GM23248 (cell line): ENCODE measurements around the gene GALNT5. TPM values are rescaled to one million over a fixed set of nuclear protein-coding genes. Genes with fewer than 3 reads are reported as not detected.

Experiments used
- DNase-seq: peaks from one replicate; pipeline ENCODE4 v3.0.0-alpha.2; 2015
- H2AFZ ChIP-seq: fragments of 200-600 bp; sonication (generic); 2 replicates; pipeline ENCODE4 v1.6.1; 2016; ENCODE audit warnings: antibody characterized with exemption
- H3F3A ChIP-seq: fragments of 200-600 bp; sonication (generic); 2 replicates; pipeline ENCODE4 v1.6.1; 2016; ENCODE audit warnings: mild to moderate bottlenecking, antibody characterized with exemption, mixed run types; ENCODE audit not compliant: insufficient read depth
- H3K27ac ChIP-seq: fragments of 200-600 bp; sonication (generic); 2 replicates; pipeline ENCODE4 v1.5.1; 2016; ENCODE audit warnings: mild to moderate bottlenecking
- H3K27me3 ChIP-seq: fragments of 200-600 bp; sonication (generic); replicated peaks from 2 replicates; pipeline ENCODE4 v1.6.1; 2016; ENCODE audit warnings: mild to moderate bottlenecking; ENCODE audit not compliant: insufficient read depth
- H3K36me3 ChIP-seq: fragments of 200-600 bp; sonication (generic); 2 replicates; pipeline ENCODE4 v1.6.1; 2016; ENCODE audit warnings: low read depth, mild to moderate bottlenecking
- H3K4me1 ChIP-seq: fragments of 200-600 bp; sonication (generic); 2 replicates; pipeline ENCODE4 v1.6.1; 2016; ENCODE audit warnings: mild to moderate bottlenecking; ENCODE audit not compliant: insufficient read depth
- H3K4me2 ChIP-seq: fragments of 200-600 bp; sonication (generic); one replicate; pipeline ENCODE4 v1.6.1; 2016; ENCODE audit warnings: mild to moderate bottlenecking; ENCODE audit not compliant: unreplicated experiment
- H3K4me3 ChIP-seq: fragments of 200-600 bp; sonication (generic); 2 replicates; pipeline ENCODE4 v1.5.1; 2016; ENCODE audit warnings: mild to moderate bottlenecking
- H3K79me2 ChIP-seq: fragments of 200-600 bp; sonication (generic); 2 replicates; pipeline ENCODE4 v1.6.1; 2016; ENCODE audit warnings: mild to moderate bottlenecking; ENCODE audit not compliant: insufficient read depth
- H3K9ac ChIP-seq: fragments of 200-600 bp; sonication (generic); 2 replicates; pipeline ENCODE4 v1.6.1; 2016; ENCODE audit warnings: mild to moderate bottlenecking
- H3K9me2 ChIP-seq: fragments of 200-600 bp; sonication (generic); 2 replicates; pipeline ENCODE4 v1.6.1; 2016; ENCODE audit warnings: mixed run types, mild to moderate bottlenecking, moderate library complexity; ENCODE audit not compliant: insufficient read depth
- H3K9me3 ChIP-seq: fragments of 200-600 bp; sonication (generic); one replicate; pipeline ENCODE4 v1.6.1; 2017; ENCODE audit warnings: low read depth
- H4K20me1 ChIP-seq: fragments of 200-600 bp; sonication (generic); 2 replicates; pipeline ENCODE4 v1.6.0; 2016; ENCODE audit not compliant: insufficient read depth
- EZH2 ChIP-seq: fragments of 200-600 bp; sonication (generic); IDR thresholded peaks from 2 replicates; pipeline ENCODE4 v1.6.1; 2018; ENCODE audit warnings: antibody characterized with exemption, mild to moderate bottlenecking; ENCODE audit not compliant: insufficient read depth, poor library complexity, severe bottlenecking
- EZH2phosphoT487 ChIP-seq: fragments of 200-600 bp; sonication (generic); IDR thresholded peaks from 2 replicates; pipeline ENCODE4 v1.6.1; 2018; ENCODE audit warnings: antibody characterized with exemption, moderate library complexity, mild to moderate bottlenecking, low read depth; ENCODE audit not compliant: insufficient read depth
- WGBS, 2 experiments: methylation state at CpG; one replicate each; pipeline ENCODE4 v1.1.6; 2015 to 2017; ENCODE audit warnings: low lambda C conversion rate in 2 of 2, low coverage in 1 of 2; ENCODE audit errors: missing lambda C conversion rate in 2 of 2; 5-methylcytosine and 5-hydroxymethylcytosine counted together
- in situ Hi-C: fragments of 300-500 bp; cut with MboI; formaldehyde crosslinking; loops from 2 replicates; pipeline ENCODE4 v1.15.0; 2020
- polyA plus RNA-seq: library from polyadenylated mRNA; unstranded; fragments of >200 nt; fragmentation: Nextera tagmentation; extraction: Ambion mirVana; gene quantifications from 2 replicates; pipeline ENCODE4 v1.2.1, GENCODE V29; 2016
- total RNA-seq: library from RNA; depleted of rRNA; stranded (reverse); fragments of >200 nt; shearing (Covaris generic); gene quantifications from 2 replicates; pipeline ENCODE4 v1.2.3, GENCODE V29; 2014; rRNA removed

The GALNT5 gene
- total RNA-seq (114 and 117 TPM in 2 replicates), polyA plus RNA-seq (76.5 and 83.5 TPM in 2 replicates)

GRCh38 chr2:157257312-157258252, at the start of gene GALNT5:
GALNT5 (plus strand) TSS chr2:157257705; CDS start chr2:157258083, 378 bp downstream.
- Histone ChIP-seq H4K20me1 (no peaks in the 10 kb centered on the region), H3K27ac (peak within 1 kb of the TSS; percentile 87), H2AFZ (peak within 1 kb of the TSS; percentile 67), H3K27me3 (no peaks in the 10 kb centered on the region), H3K9me2 (0 out of 2 replicates have a peak, but pooled peaks cover 2% of the 10 kb centered on the region), H3F3A (peaks cover 75% of the 10 kb centered on the region), H3K4me1 (peaks cover 60% of the 10 kb centered on the region), H3K79me2 (peaks cover 69% of the 10 kb centered on the region), H3K9me3 (no peaks in the 10 kb centered on the region), H3K4me2 (peak within 1 kb of the TSS; percentile 97), H3K4me3 (peak within 1 kb of the TSS; percentile 95), H3K36me3 (no peaks in the 10 kb centered on the region), H3K9ac (peak within 1 kb of the TSS; percentile 93)
- no peak for TF ChIP-seq EZH2phosphoT487
- no peak for TF ChIP-seq EZH2
- peak; percentile 86 for DNase-seq
- in situ Hi-C loops: no loop called here
- 1 to 5% methylated on average over 15 of the region's 15 CpGs for WGBS, 2 experiments

- Histone ChIP-seq H3K36me3 (no peaks in the 10 kb centered on the region), H3K9me3 (no peaks in the 10 kb centered on the region), H3F3A (no peaks in the 10 kb centered on the region), H3K4me3 (no peak overlapping the region), H2AFZ (peak overlapping the region; percentile 25; the same call in 1 of the 2 replicates), H3K4me1 (no peaks in the 10 kb centered on the region), H3K27ac (no peak overlapping the region), H3K9me2 (no peaks in the 10 kb centered on the region), H3K27me3 (no peaks in the 10 kb centered on the region), H3K9ac (no peak overlapping the region), H3K4me2 (no peak overlapping the region), H3K79me2 (no peaks in the 10 kb centered on the region), H4K20me1 (no peaks in the 10 kb centered on the region)
- TF ChIP-seq EZH2: no peak
- TF ChIP-seq EZH2phosphoT487: no peak
- DNase-seq: no peak
- in situ Hi-C loops: no loop called here
Measured at GRCh38 chr2:157216286-157216965, 41.1 kb upstream of the GALNT5 start.

GRCh38 chr2:157217409-157217808, 40.1 kb upstream of the GALNT5 start:
- no peak overlapping the region for H3K27ac ChIP-seq
- H3K27me3 ChIP-seq: no peaks in the 10 kb centered on the region
- H3K9me2 ChIP-seq: no peaks in the 10 kb centered on the region
- no peaks in the 10 kb centered on the region for H3K79me2 ChIP-seq
- no peak overlapping the region for H3K4me2 ChIP-seq
- in situ Hi-C loops: no loop called here
- no peak overlapping the region for H3K9ac ChIP-seq
- no peak overlapping the region for H2AFZ ChIP-seq
- no peaks in the 10 kb centered on the region for H3K4me1 ChIP-seq
- no peaks in the 10 kb centered on the region for H4K20me1 ChIP-seq
- no peaks in the 10 kb centered on the region for H3K36me3 ChIP-seq
- no peak for TF ChIP-seq EZH2
- no peak for TF ChIP-seq EZH2phosphoT487
- H3K9me3 ChIP-seq: no peaks in the 10 kb centered on the region
- H3F3A ChIP-seq: no peaks in the 10 kb centered on the region
- no peak for DNase-seq
- H3K4me3 ChIP-seq: no peak overlapping the region
- 53 to 61% methylated on average over 2 of the region's 2 CpGs for WGBS, 2 experiments

- Histone ChIP-seq H3K9me2 (no peaks in the 10 kb centered on the region), H4K20me1 (no peaks in the 10 kb centered on the region), H2AFZ (no peak overlapping the region), H3K4me3 (no peak overlapping the region), H3K9me3 (no peaks in the 10 kb centered on the region), H3K9ac (no peak overlapping the region), H3K27ac (no peak overlapping the region), H3K27me3 (no peaks in the 10 kb centered on the region), H3K79me2 (no peaks in the 10 kb centered on the region), H3F3A (no peaks in the 10 kb centered on the region), H3K4me2 (no peak overlapping the region), H3K36me3 (no peaks in the 10 kb centered on the region), H3K4me1 (no peaks in the 10 kb centered on the region)
- in situ Hi-C loops: no loop called here
- 71 to 76% methylated on average over 2 of the region's 2 CpGs for WGBS, 2 experiments
- no peak for TF ChIP-seq EZH2
- no peak for TF ChIP-seq EZH2phosphoT487
- no peak for DNase-seq
Measured at GRCh38 chr2:157218911-157219310, 38.6 kb upstream of the GALNT5 start.
